ENCODE results near the gene MVD.
"Not testable (repeated sequence)": the region's sequence is repeated elsewhere in the genome, so short reads cannot be mapped to it uniquely, and the experiment has no call there.

MVD gene

DNA sequence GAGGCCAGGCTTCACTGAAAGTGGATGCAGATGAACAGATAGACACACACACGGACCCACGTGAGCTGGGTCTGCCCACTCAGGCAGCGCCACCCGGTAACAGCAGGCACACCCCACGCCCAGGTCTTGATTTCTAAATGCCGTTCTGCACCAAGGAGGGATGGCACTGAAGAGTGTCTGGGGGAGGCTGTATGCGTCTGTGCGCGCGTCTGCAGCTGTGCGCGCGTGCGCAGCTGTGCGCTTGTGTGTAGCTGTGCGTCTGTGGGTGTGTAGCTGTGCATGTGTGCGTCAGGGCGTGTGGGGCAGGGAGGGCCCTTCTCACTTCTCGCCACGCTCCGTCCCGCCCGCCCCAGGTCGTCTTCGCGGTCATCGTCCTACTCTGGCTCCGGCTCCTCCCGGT lies 40.0 kb downstream of the MVD start:
- DNase-seq = no peak

GRCh38 chr16:88622125-88622524 lies 40.8 kb downstream of the MVD start:
- DNase-seq = no peak

DNA sequence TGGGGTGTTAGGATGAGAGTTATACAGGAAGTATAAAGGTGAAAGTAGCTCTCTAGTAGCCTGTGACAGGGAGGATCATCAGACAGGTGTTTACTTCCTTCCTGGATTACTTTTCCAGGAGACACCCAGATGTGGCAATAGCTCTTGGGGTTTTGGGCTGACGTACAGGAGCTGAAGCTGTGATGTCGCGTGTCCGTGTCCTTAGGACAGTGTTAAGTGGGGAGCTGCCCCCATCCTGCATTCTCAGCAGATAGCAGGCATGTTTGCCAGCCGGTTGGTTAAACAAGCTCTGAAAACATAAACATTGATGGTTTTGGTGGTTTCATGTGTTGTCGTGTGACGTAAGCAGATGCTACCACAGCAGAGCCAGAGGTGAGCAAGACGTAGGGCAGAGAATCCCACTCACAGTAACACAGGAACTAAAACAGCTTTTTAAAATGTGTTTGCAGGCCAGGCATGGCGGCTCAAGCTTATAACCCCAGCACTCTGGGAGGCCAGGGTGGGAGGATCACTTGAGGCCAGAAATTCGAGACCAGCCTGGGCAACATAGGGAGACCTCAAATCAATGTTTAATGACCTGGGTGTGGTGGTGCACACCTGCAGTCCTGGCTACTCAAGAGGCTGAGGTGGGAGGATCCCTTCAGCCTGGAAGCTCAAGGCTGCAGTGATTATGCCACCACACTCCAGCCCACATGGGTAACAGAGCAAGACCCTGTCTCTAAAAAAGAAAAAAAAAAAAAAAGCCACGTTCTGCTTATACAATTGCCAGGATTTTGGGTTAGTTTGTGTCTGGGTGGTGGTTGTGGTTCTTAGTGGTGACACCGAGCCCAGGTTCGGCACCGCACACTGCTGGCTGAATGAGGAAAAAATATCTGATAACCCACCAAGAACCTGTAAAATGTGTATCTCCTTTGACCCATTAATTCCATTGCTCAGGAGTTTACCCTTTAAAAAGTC lies 42.8 kb downstream of the MVD start:
- no peak for DNase-seq

DNA sequence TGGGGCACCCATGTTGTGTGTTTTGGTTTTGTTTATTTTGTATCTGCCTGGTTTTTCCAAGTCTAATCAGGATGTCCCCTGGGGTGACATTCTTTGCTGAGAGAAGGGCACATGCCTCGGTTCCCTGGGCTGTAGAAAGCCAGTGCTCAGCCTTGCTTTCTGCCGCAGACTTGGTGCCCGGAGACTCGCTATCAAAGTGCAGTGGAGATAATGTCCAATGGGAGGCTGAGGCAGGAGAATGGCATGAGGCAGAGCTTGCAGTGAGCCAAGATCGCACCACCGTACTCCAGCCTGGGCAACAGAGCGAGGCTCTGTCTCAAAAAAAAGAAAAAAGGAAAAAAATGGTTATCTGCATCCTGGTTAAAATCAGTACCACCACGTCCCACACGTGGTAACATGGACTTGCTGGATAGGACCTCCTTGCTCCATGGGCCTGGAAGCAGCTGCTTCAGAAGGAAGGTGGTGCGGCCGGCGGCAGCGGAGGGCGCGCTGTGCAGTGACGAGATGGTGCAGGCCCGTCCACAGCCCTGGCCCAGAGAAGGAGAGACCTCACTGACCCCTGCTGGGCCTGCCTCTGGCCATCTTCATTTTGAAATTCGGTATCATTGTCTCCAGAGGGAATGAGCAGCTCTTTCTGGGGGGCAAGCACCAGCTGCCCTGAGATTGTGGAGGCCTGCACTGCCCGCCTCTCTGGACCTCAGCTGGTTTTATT lies 43.8 kb downstream of the MVD start:
- no peak for DNase-seq

DNA sequence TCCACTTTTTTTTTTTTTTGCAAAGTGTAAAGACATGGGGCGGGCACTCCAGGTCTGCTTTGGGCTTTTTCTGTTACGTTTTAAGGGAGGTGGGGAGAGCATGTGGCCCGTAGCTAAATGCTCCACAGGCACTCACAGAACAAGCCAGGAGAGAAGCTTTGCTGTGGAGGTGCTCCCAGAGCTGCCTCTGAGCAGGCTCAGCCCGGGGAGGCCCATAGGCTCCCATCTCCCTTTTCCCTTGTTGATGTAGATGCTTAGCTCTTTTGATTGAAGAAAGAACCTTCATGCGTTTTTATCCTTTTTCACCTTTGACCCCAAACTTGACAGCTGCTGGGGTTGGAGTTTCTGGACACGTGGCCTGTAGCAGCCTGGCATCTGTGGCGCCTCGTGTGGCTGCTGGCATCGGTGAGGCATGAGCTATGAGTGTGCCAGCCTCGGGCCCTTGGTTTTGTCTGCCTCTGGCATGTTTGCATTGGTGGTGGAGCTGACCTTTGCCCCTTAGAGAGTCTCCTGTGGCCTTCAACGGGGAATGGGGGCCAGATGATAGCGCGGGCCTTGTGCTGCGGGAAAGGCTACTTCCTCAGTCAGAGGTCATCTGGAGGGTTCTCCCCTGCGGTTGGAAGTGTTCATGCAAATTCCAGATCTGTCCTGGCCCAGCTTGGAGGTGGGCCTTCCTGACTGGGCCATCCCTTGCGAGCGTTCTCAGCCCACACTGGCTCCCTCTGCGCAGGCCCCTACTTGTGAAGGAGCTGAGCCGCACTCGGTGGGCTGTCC lies 44.5 kb downstream of the MVD start:
- DNase-seq = no peak

GRCh38 chr16:88617268-88618031 lies 45.4 kb downstream of the MVD start:
- peak; percentile 56 for DNase-seq

DNA sequence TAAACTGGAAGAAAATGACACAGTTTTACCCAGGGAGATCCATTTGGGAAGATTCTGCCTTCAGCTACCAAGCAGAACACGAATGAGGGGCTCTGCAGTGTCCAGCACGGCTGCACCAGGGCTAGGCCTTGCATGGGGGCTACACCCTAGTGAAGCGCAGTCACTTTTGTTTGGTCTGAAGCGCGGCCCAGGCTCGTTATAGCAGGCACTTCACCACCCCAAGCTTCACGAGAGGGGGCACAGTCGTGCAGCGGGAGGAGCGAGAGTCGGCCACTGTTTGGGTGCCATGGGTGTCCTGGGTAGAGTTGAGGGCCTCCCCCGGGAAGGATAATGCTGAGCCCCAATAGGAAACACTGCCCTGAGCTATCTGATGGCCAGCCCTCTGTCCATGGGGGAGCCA lies 46.2 kb downstream of the MVD start:
- DNase-seq = no peak

DNA sequence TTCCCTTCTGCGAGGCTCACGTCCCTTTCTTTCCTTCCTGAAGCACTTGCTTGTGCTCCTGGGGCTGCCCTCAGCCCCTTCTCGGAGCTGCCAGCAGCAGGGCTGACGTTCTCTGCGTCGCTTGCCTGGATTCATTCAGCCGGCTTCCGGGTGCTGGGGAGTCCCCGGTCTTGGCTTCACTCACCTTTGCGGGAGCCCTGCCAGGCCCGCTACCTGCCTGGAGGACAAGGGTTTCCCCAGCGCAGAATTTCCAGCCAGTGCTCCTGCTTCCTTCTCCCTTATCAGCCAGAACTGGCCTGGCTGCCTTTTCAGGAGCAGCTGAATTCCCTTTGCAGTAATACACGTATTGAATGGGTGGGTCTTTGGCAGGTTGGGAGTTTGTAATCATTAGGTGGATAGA lies 46.6 kb downstream of the MVD start:
- DNase-seq = no peak

- no peak for DNase-seq
Observed at GRCh38 chr16:88614818-88615580, 47.9 kb downstream of the MVD start.

GRCh38 chr16:88613911-88614817 lies 48.7 kb downstream of the MVD start:
- DNase-seq = no peak

GRCh38 chr16:88613293-88613692 lies 49.6 kb downstream of the MVD start:
- no peak for DNase-seq

GRCh38 chr16:88610909-88611812 lies 51.7 kb downstream of the MVD start:
- DNase-seq = no peak

GRCh38 chr16:88610080-88610479 lies 52.8 kb downstream of the MVD start:
- DNase-seq = no peak

- DNase-seq = not testable (repeated sequence)
Observed at GRCh38 chr16:88609426-88609825, 53.5 kb downstream of the MVD start.

GRCh38 chr16:88608076-88608475 lies 54.8 kb downstream of the MVD start:
- DNase-seq = no peak

GRCh38 chr16:88606148-88606757 lies 56.6 kb downstream of the MVD start:
- no peak for DNase-seq

- DNase-seq = no peak
Observed at GRCh38 chr16:88605186-88606147, 57.4 kb downstream of the MVD start.

DNA sequence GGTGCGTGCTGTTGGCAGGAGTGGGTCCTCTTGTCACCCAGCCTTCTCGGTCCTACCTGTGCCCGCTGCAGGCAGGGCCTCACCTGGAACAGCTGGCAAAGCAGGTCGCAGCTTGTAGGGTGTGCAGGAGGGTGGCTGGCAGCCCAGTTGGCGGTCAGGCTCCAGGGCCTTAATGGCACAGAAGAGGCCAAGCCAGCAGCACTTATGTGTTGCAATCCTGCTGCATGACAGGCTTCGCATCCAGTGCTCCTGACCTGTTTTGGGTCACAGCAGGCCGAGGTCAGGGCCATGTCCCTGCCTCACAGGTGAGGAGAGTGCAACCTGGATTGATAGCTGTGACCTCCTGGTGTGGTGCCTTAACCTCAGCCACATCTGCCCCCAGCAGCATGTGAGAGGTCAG lies 60.8 kb downstream of the MVD start:
- no peak for DNase-seq
